ENCODE data around the gene EXTL2. TPM values are rescaled to one million over a fixed set of nuclear protein-coding genes. Genes with fewer than 3 reads are reported as not detected.
A peak's percentile ranks its signal among the peaks of the same experiment; 100 is the strongest.

Gene EXTL2
- total and polyA plus RNA-seq, 9 of the 15 experiments (the other 6 are each of a cell fraction or from before 2014, with no cell fraction given), result 8.5 to 40.7 (median 26.0) TPM

DNA sequence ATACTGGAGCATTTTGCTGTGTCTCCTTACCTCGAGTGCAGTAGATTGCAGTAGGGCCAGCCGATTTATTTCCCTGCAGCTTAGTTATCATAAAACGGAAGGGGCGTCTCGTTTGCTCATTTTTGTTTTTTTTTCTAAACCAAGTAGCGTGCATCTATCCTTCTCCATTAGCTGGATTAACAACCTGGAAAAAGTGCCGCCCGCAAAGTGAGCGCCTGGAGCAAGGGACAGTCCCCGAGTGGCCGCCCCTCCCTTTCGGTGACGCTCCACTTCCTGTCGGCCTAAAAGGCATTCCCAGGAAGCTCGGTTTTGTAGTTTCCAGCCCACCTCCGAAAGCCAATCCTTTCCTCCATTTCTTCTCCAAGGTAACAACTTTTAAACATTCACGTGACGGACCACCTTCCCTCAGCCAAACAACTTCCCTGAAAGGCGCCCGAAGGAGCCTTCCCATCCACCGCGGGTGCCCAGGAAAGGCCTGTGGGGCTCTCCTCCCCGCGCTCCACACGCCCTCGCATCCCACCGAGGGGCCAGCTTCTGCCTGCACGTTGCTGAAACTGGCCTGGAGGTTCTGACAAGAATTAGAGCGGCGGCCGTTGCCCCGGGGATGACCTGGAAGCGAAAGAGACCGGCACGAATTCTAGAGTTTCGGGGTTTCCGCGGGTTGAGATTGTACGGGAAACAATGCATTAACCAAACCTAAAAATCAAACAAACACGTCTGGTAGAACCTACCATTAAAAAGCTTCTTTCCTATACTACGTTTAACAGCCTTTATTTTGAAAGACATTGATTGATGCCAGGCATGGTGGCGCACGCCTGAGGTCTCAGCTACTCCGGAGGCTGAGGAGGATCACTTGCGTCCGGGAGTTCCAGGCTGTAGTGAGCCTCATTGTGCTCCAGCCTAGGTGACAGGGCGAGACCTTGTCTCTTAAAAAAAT is at the start of gene EXTL2 (continued):
- TF ChIP-seq JUN (IDR thresholded peaks at IDR 0.05; ENCODE audit: borderline replicate concordance, low read depth, low read length) (0 out of 2 replicates have a peak, but pooled peaks have one; percentile 7), JUN (CRISPR knock-in tag; IDR thresholded peaks at IDR 0.05; ENCODE audit: borderline replicate concordance) (no peak), POLR2B (IDR thresholded peaks at IDR 0.05; ENCODE audit: low read depth, partially characterized antibody) (peak; percentile 72), ZKSCAN3 (CRISPR knock-in tag; IDR thresholded peaks at IDR 0.05) (no peak), ATF1 (CRISPR knock-in tag; IDR thresholded peaks at IDR 0.05) (0 out of 2 replicates have a peak, but pooled peaks have one; percentile 16), ATF1 (tag; IDR thresholded peaks at IDR 0.05) (peak; percentile 88), ZNF830 (CRISPR knock-in tag; IDR thresholded peaks at IDR 0.05) (no peak), HDGF (IDR thresholded peaks at IDR 0.05) (no peak), MEF2A (IDR thresholded peaks at IDR 0.05; ENCODE audit: control insufficient read depth, low read depth, low read length) (no peak), SNIP1 (IDR thresholded peaks at IDR 0.05; ENCODE audit: low read depth) (no peak), ZNF644 (tag; IDR thresholded peaks at IDR 0.05; ENCODE audit: low read depth) (no peak), TFAM (CRISPR knock-in tag; conservative IDR thresholded peaks at IDR 0.05) (no peak)
- TF ChIP-seq, protein P1, sequence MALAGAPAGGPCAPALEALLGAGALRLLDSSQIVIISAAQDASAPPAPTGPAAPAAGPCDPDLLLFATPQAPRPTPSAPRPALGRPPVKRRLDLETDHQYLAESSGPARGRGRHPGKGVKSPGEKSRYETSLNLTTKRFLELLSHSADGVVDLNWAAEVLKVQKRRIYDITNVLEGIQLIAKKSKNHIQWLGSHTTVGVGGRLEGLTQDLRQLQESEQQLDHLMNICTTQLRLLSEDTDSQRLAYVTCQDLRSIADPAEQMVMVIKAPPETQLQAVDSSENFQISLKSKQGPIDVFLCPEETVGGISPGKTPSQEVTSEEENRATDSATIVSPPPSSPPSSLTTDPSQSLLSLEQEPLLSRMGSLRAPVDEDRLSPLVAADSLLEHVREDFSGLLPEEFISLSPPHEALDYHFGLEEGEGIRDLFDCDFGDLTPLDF (CRISPR knock-in tag; IDR thresholded peaks at IDR 0.05), result no peak
- TF ChIP-seq, protein P2, sequence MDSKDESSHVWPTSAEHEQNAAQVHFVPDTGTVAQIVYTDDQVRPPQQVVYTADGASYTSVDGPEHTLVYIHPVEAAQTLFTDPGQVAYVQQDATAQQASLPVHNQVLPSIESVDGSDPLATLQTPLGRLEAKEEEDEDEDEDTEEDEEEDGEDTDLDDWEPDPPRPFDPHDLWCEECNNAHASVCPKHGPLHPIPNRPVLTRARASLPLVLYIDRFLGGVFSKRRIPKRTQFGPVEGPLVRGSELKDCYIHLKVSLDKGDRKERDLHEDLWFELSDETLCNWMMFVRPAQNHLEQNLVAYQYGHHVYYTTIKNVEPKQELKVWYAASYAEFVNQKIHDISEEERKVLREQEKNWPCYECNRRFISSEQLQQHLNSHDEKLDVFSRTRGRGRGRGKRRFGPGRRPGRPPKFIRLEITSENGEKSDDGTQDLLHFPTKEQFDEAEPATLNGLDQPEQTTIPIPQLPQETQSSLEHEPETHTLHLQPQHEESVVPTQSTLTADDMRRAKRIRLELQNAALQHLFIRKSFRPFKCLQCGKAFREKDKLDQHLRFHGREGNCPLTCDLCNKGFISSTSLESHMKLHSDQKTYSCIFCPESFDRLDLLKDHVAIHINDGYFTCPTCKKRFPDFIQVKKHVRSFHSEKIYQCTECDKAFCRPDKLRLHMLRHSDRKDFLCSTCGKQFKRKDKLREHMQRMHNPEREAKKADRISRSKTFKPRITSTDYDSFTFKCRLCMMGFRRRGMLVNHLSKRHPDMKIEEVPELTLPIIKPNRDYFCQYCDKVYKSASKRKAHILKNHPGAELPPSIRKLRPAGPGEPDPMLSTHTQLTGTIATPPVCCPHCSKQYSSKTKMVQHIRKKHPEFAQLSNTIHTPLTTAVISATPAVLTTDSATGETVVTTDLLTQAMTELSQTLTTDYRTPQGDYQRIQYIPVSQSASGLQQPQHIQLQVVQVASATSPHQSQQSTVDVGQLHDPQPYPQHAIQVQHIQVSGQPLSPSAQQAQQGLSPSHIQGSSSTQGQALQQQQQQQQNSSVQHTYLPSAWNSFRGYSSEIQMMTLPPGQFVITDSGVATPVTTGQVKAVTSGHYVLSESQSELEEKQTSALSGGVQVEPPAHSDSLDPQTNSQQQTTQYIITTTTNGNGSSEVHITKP (IDR thresholded peaks at IDR 0.05; ENCODE audit: partially characterized antibody), result no peak
- TF ChIP-seq, protein P3, sequence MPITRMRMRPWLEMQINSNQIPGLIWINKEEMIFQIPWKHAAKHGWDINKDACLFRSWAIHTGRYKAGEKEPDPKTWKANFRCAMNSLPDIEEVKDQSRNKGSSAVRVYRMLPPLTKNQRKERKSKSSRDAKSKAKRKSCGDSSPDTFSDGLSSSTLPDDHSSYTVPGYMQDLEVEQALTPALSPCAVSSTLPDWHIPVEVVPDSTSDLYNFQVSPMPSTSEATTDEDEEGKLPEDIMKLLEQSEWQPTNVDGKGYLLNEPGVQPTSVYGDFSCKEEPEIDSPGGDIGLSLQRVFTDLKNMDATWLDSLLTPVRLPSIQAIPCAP (CRISPR knock-in tag; IDR thresholded peaks at IDR 0.05; ENCODE audit: borderline replicate concordance), result no peak
- TF ChIP-seq, protein P4, sequence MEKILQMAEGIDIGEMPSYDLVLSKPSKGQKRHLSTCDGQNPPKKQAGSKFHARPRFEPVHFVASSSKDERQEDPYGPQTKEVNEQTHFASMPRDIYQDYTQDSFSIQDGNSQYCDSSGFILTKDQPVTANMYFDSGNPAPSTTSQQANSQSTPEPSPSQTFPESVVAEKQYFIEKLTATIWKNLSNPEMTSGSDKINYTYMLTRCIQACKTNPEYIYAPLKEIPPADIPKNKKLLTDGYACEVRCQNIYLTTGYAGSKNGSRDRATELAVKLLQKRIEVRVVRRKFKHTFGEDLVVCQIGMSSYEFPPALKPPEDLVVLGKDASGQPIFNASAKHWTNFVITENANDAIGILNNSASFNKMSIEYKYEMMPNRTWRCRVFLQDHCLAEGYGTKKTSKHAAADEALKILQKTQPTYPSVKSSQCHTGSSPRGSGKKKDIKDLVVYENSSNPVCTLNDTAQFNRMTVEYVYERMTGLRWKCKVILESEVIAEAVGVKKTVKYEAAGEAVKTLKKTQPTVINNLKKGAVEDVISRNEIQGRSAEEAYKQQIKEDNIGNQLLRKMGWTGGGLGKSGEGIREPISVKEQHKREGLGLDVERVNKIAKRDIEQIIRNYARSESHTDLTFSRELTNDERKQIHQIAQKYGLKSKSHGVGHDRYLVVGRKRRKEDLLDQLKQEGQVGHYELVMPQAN (IDR thresholded peaks at IDR 0.05; ENCODE audit: borderline replicate concordance), result no peak; the same call in none of the 2 replicates
